Measurements from ENCODE around the gene HIP1. TPM values are rescaled to one million over a fixed set of nuclear protein-coding genes. Genes with fewer than 3 reads are reported as not detected.

HIP1 gene
- total and polyA plus RNA-seq, 9 of the 15 experiments (the other 6 are each of a cell fraction or from before 2014, with no cell fraction given), result 2.4 to 13.7 (median 9.5) TPM

GRCh38 chr7:75631711-75632110 is 107.0 kb downstream of the HIP1 start (continued):
- TF ChIP-seq ELK3 (CRISPR knock-in tag; IDR thresholded peaks at IDR 0.05) (no peak), SAFB2 (IDR thresholded peaks at IDR 0.05; ENCODE audit: borderline replicate concordance, low read depth, low read length, severe bottlenecking) (no peak), NRF1 (conservative IDR thresholded peaks at IDR 0.05 in 1 of 2, IDR thresholded peaks at IDR 0.05 in 1 of 2) (peak; percentile 76 to 81), CREBBP (IDR thresholded peaks at IDR 0.05; ENCODE audit: low read depth, low read length) (no peak), RREB1 (CRISPR knock-in tag; IDR thresholded peaks at IDR 0.05) (no peak), ZNF431 (CRISPR knock-in tag; IDR thresholded peaks at IDR 0.05) (no peak), HNRNPLL (IDR thresholded peaks at IDR 0.05; ENCODE audit: low read depth, low read length, poor library complexity, severe bottlenecking) (no peak), HCFC1 (IDR thresholded peaks at IDR 0.05; ENCODE audit: low read depth, low read length) (no peak), IFI16 (CRISPR knock-in tag; IDR thresholded peaks at IDR 0.05) (no peak), WHSC1 (IDR thresholded peaks at IDR 0.05; ENCODE audit: low read length) (no peak), SMAD1 (IDR thresholded peaks at IDR 0.05; ENCODE audit: low read depth, low read length, partially characterized antibody) (no peak), ZNF444 (CRISPR knock-in tag; IDR thresholded peaks at IDR 0.05) (no peak), PREB (CRISPR knock-in tag; IDR thresholded peaks at IDR 0.05) (no peak), TAF7 (tag; IDR thresholded peaks at IDR 0.05) (no peak), ZBTB12 (CRISPR knock-in tag; IDR thresholded peaks at IDR 0.05) (no peak), CBFA2T2 (conservative IDR thresholded peaks at IDR 0.05) (peak; percentile 79), TGIF2 (CRISPR knock-in tag; IDR thresholded peaks at IDR 0.05) (no peak), MBD2 (IDR thresholded peaks at IDR 0.05; ENCODE audit: borderline replicate concordance, low read depth) (no peak), FIP1L1 (IDR thresholded peaks at IDR 0.05; ENCODE audit: low read depth, low read length, poor library complexity, severe bottlenecking) (no peak), ZNF584 (CRISPR knock-in tag; IDR thresholded peaks at IDR 0.05; ENCODE audit: low read depth) (no peak), TCF3 (CRISPR knock-in tag; IDR thresholded peaks at IDR 0.05) (peak; percentile 79)
